K562 (cell line): Measurements from ENCODE around the gene SNUPN. TPM values are rescaled to one million over a fixed set of nuclear protein-coding genes. Genes with fewer than 3 reads are reported as not detected.

Experiments used
- ATAC-seq: fragments of 200-7000 bp; cut with Tn5 transposase; 3 replicates; pipeline ENCODE4 v1.9.1; 2020; ENCODE audit warnings: moderate library complexity
- BruUV-seq: library from RNA; stranded (reverse); fragments of 400-500 nt; replicated peaks from 2 replicates; lab custom pipeline; 2021; lab: Mats Ljungman, UMichigan
- CTCF ChIA-PET: fragments of 300-600 bp; formaldehyde crosslinking; extraction: SDS; loops from one replicate; lab custom pipeline; 2021; ENCODE audit warnings: low intra/inter-chr PET ratio; lab: Yijun Ruan, JAX
- POLR2A ChIA-PET: fragments of 300-600, 350-650 bp; sonication (Branson Sonifier 250); formaldehyde crosslinking; extraction: SDS; loops from one replicate; lab custom pipeline; 2021; ENCODE audit warnings: antibody characterized with exemption, inconsistent platforms; lab: Yijun Ruan, JAX
- DNase-seq, 4 experiments: peaks; one replicate each; pipeline versions ENCODE4 v3.0.0 to v3.0.0-alpha.2; 2011 to 2018; ENCODE audit warnings: low spot score in 3 of 4, mixed read lengths in 3 of 4; ENCODE audit errors: extremely low read depth in 1 of 4
- FAIRE-seq: peaks from 2 replicates; lab custom pipeline; 2011; peaks lifted over from hg19 to GRCh38; lab: Jason Lieb, UNC
- H2AFZ ChIP-seq: 2 replicates; pipeline ENCODE4 v1.6.0; 2011; ENCODE audit warnings: low read depth, low read length, control low read depth, inconsistent platforms
- H3K27ac ChIP-seq: fragments of 200-600 bp; 3 replicates; pipeline ENCODE4 v1.8.0; 2011; ENCODE audit warnings: low read depth, mild to moderate bottlenecking, control low read depth, inconsistent platforms, low read length, moderate library complexity, mixed read lengths; ENCODE audit errors: extremely low read depth
- H3K27me3 ChIP-seq, 2 experiments: fragments of 300-600 bp in 1 of 2; 2 replicates in 1 of 2; 3 replicates in 1 of 2; pipeline versions ENCODE4 v1.6.0 to v1.8.0; 2011; ENCODE audit warnings: inconsistent platforms in 2 of 2, low read length in 2 of 2, mild to moderate bottlenecking in 1 of 2, mixed read lengths in 1 of 2, moderate library complexity in 1 of 2; ENCODE audit not compliant: control insufficient read depth in 2 of 2, insufficient read depth in 2 of 2
- H3K36me3 ChIP-seq: fragments of 300-600 bp; 3 replicates; pipeline ENCODE4 v1.8.0; 2011; ENCODE audit warnings: mild to moderate bottlenecking, low read length, inconsistent platforms; ENCODE audit not compliant: control insufficient read depth, insufficient read depth
- H3K4me1 ChIP-seq, 2 experiments: fragments of 200-600 bp in 1 of 2; replicated peaks in 1 of 2; 2 replicates in 1 of 2; 3 replicates in 1 of 2; pipeline versions ENCODE4 v1.5.1 to v1.8.0; 2011; ENCODE audit warnings: inconsistent platforms in 2 of 2, low read length in 2 of 2, mild to moderate bottlenecking in 1 of 2, mixed read lengths in 1 of 2, moderate library complexity in 1 of 2; ENCODE audit not compliant: control insufficient read depth in 2 of 2, insufficient read depth in 2 of 2
- H3K4me2 ChIP-seq: 2 replicates; pipeline ENCODE4 v1.6.1; 2011; ENCODE audit warnings: low read length, control low read depth, inconsistent platforms, mixed read lengths; ENCODE audit not compliant: insufficient read depth
- H3K4me3 ChIP-seq: fragments of 200-600 bp; sonication (generic), shearing (Covaris generic); 2 replicates; pipeline ENCODE4 v1.5.1; 2016; ENCODE audit warnings: control low read depth, inconsistent platforms
- H3K79me2 ChIP-seq: fragments of 200-600 bp; 3 replicates; pipeline ENCODE4 v1.8.0; 2011; ENCODE audit warnings: low read length, inconsistent platforms; ENCODE audit not compliant: control insufficient read depth, insufficient read depth
- H3K9ac ChIP-seq, 2 experiments: 2 replicates each; pipeline versions ENCODE4 v1.6.0 to v1.6.1; 2011; ENCODE audit warnings: low read depth in 2 of 2, low read length in 2 of 2, control low read depth in 1 of 2, inconsistent platforms in 1 of 2, mild to moderate bottlenecking in 1 of 2, mixed read lengths in 1 of 2; ENCODE audit not compliant: insufficient read depth in 1 of 2
- H3K9me1 ChIP-seq: one replicate; pipeline ENCODE4 v1.6.0; 2011; ENCODE audit warnings: inconsistent platforms, mild to moderate bottlenecking, low read length, moderate library complexity; ENCODE audit not compliant: control insufficient read depth, insufficient read depth
- H3K9me3 ChIP-seq: replicated peaks from 2 replicates; pipeline ENCODE4 v1.5.1; 2011; ENCODE audit warnings: low read depth, low read length, inconsistent platforms; ENCODE audit not compliant: control insufficient read depth, insufficient read depth
- H4K20me1 ChIP-seq: replicated peaks from 2 replicates; pipeline ENCODE4 v1.6.1; 2011; ENCODE audit warnings: low read length, inconsistent platforms, mixed read lengths; ENCODE audit not compliant: control insufficient read depth, insufficient read depth
- BCOR ChIP-seq: fragments of 450-650 bp; IDR thresholded peaks from 2 replicates; pipeline ENCODE4 v1.6.1; 2016
- CGGBP1 ChIP-seq: fragments of 250-450 bp; sonication (Bioruptor Pico); IDR thresholded peaks from 2 replicates; pipeline ENCODE4 v1.9.0; 2021; ENCODE audit warnings: mild to moderate bottlenecking
- E2F3 ChIP-seq: fragments of 250-450 bp; sonication (Bioruptor Pico); IDR thresholded peaks from 2 replicates; pipeline ENCODE4 v1.4.0; 2020; ENCODE audit warnings: mild to moderate bottlenecking
- IRF9 ChIP-seq: fragments of 450-650 bp; IDR thresholded peaks from 2 replicates; pipeline ENCODE4 v1.6.1; 2016; ENCODE audit warnings: missing biosample characterization, missing genetic modification characterization
- RBFOX2 ChIP-seq: fragments of 200-400 bp; formaldehyde crosslinking; IDR thresholded peaks from 2 replicates; pipeline ENCODE4 v1.6.1; 2017; ENCODE audit warnings: low read depth, mild to moderate bottlenecking, low read length, moderate library complexity
- TEAD1 ChIP-seq, 2 experiments: fragments of 450-650 bp in 1 of 2; sonication (generic) in 1 of 2; formaldehyde crosslinking; IDR thresholded peaks; 2 replicates each; pipeline versions ENCODE4 v1.4.0 to v1.8.0; 2020 to 2022; ENCODE audit warnings: mild to moderate bottlenecking in 2 of 2, missing genetic modification reagents in 1 of 2
- ZBED1 ChIP-seq: IDR thresholded peaks from 2 replicates; pipeline ENCODE4 v1.6.1; 2014
- ZBTB9 ChIP-seq: fragments of 450-650 bp; formaldehyde crosslinking; IDR thresholded peaks from 2 replicates; pipeline ENCODE4 v1.4.0; 2020; ENCODE audit warnings: mild to moderate bottlenecking, moderate library complexity
- ZNF324 ChIP-seq: fragments of 250-450 bp; sonication (Bioruptor Pico); IDR thresholded peaks from 2 replicates; pipeline ENCODE4 v1.4.0; 2020; ENCODE audit warnings: mild to moderate bottlenecking
- ZNF511 ChIP-seq: sonication (generic); formaldehyde crosslinking; IDR thresholded peaks from 2 replicates; pipeline ENCODE4 v1.8.0; 2022; ENCODE audit warnings: mild to moderate bottlenecking, missing genetic modification reagents
- WGBS: fragments of 100-300 bp; shearing (Covaris generic); methylation state at CpG from one replicate; pipeline ENCODE4 v1.1.6; 2016; ENCODE audit warnings: low coverage, mixed read lengths; ENCODE audit not compliant: insufficient coverage; ENCODE audit errors: missing lambda C conversion rate; 5-methylcytosine and 5-hydroxymethylcytosine counted together
- in situ Hi-C: fragments of 300-500 bp; cut with MboI; formaldehyde crosslinking; loops from 4 replicates; pipeline ENCODE4 v1.15.0; 2018; ENCODE audit warnings: inconsistent platforms, mixed read lengths
- intact Hi-C: fragments of 100-400 bp; cut with micrococcal nuclease; formaldehyde crosslinking; loops from 2 replicates; pipeline ENCODE4 v1.14.2; 2022
- polyA plus RNA-seq, 8 experiments: library from polyadenylated mRNA; depleted of rRNA in 4 of 8; stranded (reverse) in 5 of 8; unstranded in 3 of 8; fragments of >200 nt; fragmentation: Nextera tagmentation in 2 of 8; fragmentation: Illumina TruSeq in 1 of 8; extraction: Ambion mirVana in 2 of 8; extraction: Trizol in 1 of 8; gene quantifications; 2 replicates each; pipeline versions ENCODE4 v1.2.1 to v1.2.3, GENCODE V29; 2011 to 2014; ENCODE audit warnings: inconsistent platforms in 1 of 8, missing spikeins in 1 of 8
- total RNA-seq, 7 experiments: library from RNA; depleted of rRNA in 6 of 7; stranded (reverse); fragments of >200 nt in 6 of 7; fragmentation: Illumina TruSeq in 2 of 7; extraction: Trizol in 2 of 7; gene quantifications; 2 replicates each; pipeline versions ENCODE4 v1.2.1 to v1.2.3, GENCODE V29; 2011 to 2021; ENCODE audit warnings: low replicate concordance in 1 of 7
- TF ChIP-seq, protein P1 (sequence below): sonication (generic); formaldehyde crosslinking; IDR thresholded peaks from 2 replicates; pipeline ENCODE4 v1.9.0; 2022; ENCODE audit warnings: mild to moderate bottlenecking, missing genetic modification reagents
- TF ChIP-seq, protein P2 (sequence below): fragments of 250-450 bp; sonication (Bioruptor Pico); IDR thresholded peaks from 2 replicates; pipeline ENCODE4 v1.4.0; 2020

Gene SNUPN
- total and polyA plus RNA-seq, 9 of the 15 experiments (the other 6 are each of a cell fraction or from before 2014, with no cell fraction given) = 32.2 to 78.3 (median 40.0) TPM

DNA sequence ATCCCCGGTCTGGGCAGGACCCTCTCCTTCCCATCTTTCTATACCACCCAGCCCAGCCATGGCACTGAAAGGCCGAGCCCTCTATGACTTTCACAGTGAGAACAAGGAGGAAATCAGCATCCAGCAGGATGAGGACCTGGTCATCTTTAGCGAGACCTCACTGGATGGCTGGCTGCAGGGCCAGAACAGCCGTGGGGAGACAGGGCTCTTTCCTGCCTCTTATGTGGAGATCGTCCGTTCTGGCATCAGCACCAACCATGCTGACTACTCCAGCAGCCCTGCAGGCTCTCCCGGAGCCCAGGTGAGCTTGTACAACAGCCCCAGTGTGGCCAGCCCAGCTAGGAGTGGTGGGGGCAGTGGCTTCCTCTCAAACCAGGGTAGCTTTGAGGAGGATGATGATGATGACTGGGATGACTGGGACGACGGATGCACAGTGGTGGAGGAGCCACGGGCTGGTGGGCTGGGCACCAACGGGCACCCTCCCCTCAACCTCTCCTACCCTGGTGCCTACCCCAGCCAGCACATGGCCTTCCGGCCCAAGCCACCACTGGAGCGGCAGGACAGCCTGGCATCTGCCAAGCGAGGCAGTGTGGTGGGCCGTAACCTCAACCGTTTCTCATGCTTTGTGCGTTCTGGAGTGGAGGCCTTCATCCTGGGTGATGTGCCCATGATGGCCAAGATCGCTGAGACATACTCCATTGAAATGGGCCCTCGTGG is 23.7 kb upstream of the SNUPN start:
- ATAC-seq = no peak
- Histone ChIP-seq H3K27ac (no peak overlapping the region), H3K4me1 (peaks cover 50 to 68% of the 10 kb centered on the region in 2 experiments), H3K36me3 (peaks cover 18% of the 10 kb centered on the region; the same call in 2 of the 3 replicates), H3K4me2 (peak overlapping the region; percentile 96), H3K27me3 (no peaks in the 10 kb centered on the region), H3K79me2 (peaks cover 72% of the 10 kb centered on the region), H3K9me3 (no peaks in the 10 kb centered on the region), H3K9me1 (no peaks in the 10 kb centered on the region), H3K4me3 (peak overlapping the region; percentile 79), H3K9ac (peak overlapping the region; percentile 86 to 97; a peak in 3 of 4 replicates), H4K20me1 (no peaks in the 10 kb centered on the region), H2AFZ (no peak overlapping the region)
- BruUV-seq = no TSS peak
- no peak for DNase-seq
- intact Hi-C loops (no loop called here), in situ Hi-C loops (no loop called here)
- ChIA-PET CTCF (no interaction called here), POLR2A (interaction anchor here (1.0 to 4.3 kb wide), 3 partner anchors 8 to 195 kb away, joined by 3 to 20 read pairs (median 4); partner anchors contain the start of gene IMP3)
- 80% methylated on average over 18 of the region's 19 CpGs for WGBS
- no peak for FAIRE-seq
- no peak for TF ChIP-seq E2F3
- TF ChIP-seq ZNF511 (CRISPR knock-in tag) = no peak
- no peak for TF ChIP-seq ZNF324 (CRISPR knock-in tag)
- no peak for TF ChIP-seq BCOR
- no peak for TF ChIP-seq ZBTB9 (CRISPR knock-in tag)
- TF ChIP-seq, protein P1, sequence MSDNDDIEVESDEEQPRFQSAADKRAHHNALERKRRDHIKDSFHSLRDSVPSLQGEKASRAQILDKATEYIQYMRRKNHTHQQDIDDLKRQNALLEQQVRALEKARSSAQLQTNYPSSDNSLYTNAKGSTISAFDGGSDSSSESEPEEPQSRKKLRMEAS (CRISPR knock-in tag) = 0 out of 2 replicates have a peak, but pooled peaks have one; percentile 1
- no peak for TF ChIP-seq ZBED1
- TF ChIP-seq IRF9 (tag) = no peak
- TF ChIP-seq CGGBP1 (CRISPR knock-in tag) = no peak
- TF ChIP-seq TEAD1 (CRISPR knock-in tag; IDR thresholded peaks at IDR 0.05) = no peak
- TF ChIP-seq, protein P2, sequence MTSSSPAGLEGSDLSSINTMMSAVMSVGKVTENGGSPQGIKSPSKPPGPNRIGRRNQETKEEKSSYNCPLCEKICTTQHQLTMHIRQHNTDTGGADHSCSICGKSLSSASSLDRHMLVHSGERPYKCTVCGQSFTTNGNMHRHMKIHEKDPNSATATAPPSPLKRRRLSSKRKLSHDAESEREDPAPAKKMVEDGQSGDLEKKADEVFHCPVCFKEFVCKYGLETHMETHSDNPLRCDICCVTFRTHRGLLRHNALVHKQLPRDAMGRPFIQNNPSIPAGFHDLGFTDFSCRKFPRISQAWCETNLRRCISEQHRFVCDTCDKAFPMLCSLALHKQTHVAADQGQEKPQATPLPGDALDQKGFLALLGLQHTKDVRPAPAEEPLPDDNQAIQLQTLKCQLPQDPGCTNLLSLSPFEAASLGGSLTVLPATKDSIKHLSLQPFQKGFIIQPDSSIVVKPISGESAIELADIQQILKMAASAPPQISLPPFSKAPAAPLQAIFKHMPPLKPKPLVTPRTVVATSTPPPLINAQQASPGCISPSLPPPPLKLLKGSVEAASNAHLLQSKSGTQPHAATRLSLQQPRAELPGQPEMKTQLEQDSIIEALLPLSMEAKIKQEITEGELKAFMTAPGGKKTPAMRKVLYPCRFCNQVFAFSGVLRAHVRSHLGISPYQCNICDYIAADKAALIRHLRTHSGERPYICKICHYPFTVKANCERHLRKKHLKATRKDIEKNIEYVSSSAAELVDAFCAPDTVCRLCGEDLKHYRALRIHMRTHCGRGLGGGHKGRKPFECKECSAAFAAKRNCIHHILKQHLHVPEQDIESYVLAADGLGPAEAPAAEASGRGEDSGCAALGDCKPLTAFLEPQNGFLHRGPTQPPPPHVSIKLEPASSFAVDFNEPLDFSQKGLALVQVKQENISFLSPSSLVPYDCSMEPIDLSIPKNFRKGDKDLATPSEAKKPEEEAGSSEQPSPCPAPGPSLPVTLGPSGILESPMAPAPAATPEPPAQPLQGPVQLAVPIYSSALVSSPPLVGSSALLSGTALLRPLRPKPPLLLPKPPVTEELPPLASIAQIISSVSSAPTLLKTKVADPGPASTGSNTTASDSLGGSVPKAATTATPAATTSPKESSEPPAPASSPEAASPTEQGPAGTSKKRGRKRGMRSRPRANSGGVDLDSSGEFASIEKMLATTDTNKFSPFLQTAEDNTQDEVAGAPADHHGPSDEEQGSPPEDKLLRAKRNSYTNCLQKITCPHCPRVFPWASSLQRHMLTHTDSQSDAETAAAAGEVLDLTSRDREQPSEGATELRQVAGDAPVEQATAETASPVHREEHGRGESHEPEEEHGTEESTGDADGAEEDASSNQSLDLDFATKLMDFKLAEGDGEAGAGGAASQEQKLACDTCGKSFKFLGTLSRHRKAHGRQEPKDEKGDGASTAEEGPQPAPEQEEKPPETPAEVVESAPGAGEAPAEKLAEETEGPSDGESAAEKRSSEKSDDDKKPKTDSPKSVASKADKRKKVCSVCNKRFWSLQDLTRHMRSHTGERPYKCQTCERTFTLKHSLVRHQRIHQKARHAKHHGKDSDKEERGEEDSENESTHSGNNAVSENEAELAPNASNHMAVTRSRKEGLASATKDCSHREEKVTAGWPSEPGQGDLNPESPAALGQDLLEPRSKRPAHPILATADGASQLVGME (CRISPR knock-in tag) = no peak
- TF ChIP-seq RBFOX2 = peak; percentile 49
